ENCODE results near the gene CDC45. TPM values are rescaled to one million over a fixed set of nuclear protein-coding genes. Genes with fewer than 3 reads are reported as not detected.

CDC45 gene
- polyA plus RNA-seq, 1 donor: 7.4 TPM

DNA sequence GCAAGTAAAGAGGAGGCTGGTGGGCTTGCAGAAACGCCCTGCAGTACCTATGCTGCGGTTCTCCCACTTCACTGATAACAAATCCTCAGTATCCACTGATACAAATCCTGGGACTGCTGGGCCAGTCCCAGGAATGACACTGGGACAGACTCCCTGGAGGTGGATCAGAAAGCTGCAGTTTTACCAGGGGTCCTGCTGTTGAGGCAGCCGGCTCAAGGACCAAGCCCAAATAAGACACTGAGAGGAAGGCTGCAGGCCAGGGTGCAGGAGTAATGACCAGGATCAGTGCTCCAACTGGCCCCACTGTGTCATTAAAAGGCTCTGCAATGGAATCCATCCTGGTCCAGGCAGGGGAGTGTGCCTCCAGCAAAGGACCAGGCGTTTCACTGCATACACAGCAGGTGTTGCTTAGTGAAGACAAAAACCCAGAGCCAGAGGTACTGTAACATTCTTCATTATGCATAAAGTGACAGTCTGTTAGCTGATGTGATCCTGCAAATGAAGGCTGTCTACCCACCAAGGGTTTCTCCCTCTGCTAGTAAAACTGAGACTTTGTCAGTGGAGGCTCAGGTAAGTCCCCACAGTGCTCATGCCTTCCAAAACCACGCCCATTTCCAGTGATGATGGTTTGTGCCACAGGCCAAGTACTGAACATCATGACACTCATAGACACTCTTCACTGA is 30.8 kb upstream of the CDC45 start:
- DNase-seq: no peak

DNA sequence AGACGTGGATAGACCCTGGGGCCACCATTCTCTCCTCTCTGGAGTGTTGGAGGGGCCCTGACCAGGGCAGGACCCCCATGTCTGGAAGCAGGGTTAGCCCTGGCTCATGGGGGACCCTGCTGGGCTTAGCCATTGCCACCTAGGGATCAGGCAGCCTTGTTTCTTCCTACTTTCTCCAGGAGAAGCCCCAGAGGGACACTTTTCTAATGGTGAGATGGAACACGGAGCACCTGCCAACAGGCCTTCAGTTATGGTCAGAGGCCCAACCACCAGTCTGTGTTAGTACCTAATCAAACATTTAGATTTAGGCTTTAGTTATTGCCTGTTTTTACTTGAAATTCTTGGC is 30.3 kb upstream of the CDC45 start:
- no peak for DNase-seq

DNA sequence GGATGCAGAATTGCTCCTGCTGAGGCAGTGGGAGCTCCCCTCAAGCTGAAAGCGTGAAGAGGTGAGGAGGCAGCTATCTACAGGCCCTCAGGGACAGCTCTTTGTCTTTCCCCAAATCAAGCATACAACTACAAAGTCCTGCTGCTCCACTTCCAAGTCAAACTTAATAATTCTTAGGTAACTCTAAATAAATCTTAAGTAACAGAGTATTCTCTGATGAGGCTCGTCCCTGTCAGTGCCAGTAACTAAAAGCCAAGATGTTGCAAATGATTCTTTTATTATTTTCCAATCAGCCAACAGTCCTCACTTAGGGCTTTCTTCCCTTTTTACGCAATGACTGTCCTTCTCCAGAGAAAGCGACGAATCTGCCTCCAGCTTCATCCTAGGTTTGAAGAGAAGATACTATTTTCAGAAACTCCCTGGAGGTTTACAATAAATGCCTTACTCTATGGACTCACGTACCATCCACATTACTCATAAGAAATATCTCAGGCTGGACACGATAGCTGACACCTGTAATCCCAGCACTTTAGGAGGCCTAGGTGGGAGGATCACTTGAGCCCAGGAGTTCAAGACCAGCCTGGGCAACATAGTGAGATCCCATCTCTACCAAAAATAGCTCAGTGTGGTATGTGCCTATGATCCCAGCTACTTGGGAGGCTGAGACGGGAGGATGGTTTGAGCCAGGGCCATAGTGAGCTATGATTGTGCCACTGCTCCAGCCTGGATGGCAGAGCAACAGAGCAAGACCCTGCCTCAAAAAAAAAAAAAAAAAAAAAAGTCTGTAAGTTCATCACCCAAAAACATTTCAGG is 29.2 kb upstream of the CDC45 start:
- no peak for DNase-seq

GRCh38 chr22:19451570-19451969 is 28.1 kb upstream of the CDC45 start:
- no peak for DNase-seq

DNA sequence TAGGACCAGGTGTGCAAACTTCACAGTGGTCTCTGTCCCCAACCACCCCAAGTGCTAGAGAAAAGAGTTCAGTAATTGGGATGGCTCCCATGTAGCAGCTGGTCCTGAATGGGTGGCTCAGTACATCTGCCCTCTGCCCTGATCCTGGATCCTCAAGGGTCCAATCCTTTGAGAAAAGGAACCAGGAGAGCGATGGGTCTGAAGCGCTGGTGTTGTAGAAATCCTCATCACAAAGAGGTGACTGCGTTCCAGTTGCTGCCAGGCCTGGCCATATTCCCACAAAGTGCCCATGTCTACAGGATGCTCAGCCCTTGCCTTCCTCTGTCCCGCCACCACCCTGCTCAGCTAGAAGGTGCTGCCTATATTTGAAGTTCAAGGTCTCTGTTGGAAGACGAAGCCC is 26.0 kb upstream of the CDC45 start:
- no peak for DNase-seq

DNA sequence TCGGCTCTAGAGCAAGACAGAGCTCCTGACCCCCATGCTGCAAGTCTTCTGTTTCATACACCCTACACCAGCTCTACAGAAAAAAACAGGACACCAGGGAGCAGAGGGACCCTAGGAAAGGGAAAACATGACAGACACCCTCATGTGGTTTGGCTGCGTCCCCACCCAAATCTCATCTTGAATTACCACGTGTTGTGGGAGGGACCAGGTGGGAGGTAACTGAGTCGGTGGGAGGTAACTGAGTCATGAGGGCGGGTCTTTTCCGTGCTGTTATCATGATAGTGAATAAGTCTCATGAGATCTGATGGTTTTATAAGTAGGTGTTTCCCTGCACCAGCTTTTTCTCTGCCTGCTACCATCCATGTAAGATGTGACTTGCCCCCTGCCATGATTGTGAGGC is 25.6 kb upstream of the CDC45 start:
- DNase-seq: no peak

GRCh38 chr22:19455033-19455432 is 24.7 kb upstream of the CDC45 start:
- DNase-seq: no peak

DNA sequence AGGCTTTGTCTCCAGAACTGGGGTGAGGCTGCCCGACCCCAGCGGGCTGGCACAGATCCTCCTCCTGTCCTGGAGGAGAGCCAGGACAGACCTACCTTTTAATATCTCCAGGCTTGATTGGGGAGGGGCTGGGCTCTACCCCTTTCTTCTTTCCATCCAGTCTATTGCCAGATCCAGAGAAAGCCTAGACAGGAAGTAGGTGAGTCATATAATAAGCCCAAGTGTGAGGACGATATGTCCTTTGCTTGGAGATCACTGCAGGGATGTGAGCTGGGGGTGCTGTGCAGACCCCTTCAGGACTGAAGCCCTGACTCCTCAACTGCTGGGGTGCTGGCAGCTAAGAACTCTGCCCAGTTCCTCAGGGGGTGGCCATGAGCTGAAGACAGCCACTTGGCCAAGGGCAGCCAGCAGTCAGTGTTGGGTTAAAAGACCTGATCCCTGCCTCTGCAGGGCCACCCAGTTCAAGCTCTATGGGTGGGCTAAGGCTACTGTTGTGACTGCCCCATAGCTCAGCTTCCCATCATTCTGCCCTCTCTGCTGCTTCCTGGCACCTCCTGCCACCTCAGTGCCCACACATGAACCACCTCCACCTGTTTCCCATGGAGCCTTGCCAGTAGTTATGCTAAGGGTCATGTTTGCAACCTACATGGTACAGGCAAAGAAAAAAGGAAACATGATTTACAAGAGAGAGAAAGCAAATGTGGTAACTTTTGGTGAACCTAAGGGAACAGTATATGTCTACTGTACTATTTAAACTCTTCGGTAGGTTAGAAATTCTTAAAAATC is 23.9 kb upstream of the CDC45 start:
- DNase-seq: no peak

DNA sequence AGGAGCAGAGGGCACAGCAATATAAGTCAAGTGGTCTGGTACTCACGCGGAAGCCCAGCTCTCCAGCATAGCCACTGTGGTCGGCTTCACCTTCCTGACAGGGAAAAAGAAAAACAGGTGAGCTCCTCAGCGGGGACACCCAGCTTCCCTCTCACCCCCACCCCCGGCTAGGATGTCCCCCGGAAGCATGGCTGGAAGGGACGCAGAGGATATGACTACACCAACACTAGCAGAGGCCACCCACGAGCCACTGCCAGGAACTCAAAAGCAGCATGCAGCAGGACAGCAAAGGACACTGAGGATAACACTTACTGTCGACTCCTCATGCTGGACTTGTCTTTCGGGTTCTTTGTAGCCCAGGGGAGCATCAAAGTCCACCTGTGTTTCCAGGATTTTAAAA is 23.2 kb upstream of the CDC45 start:
- no peak for DNase-seq

- DNase-seq: no peak
Measured at GRCh38 chr22:19457828-19458428, 21.8 kb upstream of the CDC45 start.

- DNase-seq: no peak
Measured at GRCh38 chr22:19460036-19460435, 19.7 kb upstream of the CDC45 start.

DNA sequence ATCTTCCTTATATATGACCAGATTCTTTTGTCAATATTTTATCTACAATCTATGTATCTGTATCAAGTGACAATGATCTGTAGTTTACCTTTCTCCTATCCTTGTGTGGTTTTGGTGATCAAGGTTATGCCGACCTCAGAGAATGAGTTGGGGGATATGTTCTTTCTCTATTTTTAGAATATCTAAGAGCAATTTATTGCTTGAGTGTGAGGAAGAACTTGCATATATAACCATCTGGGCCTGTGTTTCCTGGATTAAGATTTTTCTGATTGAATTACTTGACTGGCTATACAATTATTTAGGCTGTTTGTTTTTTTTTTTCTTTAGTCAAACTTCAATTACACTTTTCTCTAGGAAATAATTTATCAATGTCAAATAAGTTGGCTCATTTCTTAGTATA is 18.2 kb upstream of the CDC45 start:
- no peak for DNase-seq

GRCh38 chr22:19463008-19463407 is 16.7 kb upstream of the CDC45 start:
- no peak for DNase-seq

DNA sequence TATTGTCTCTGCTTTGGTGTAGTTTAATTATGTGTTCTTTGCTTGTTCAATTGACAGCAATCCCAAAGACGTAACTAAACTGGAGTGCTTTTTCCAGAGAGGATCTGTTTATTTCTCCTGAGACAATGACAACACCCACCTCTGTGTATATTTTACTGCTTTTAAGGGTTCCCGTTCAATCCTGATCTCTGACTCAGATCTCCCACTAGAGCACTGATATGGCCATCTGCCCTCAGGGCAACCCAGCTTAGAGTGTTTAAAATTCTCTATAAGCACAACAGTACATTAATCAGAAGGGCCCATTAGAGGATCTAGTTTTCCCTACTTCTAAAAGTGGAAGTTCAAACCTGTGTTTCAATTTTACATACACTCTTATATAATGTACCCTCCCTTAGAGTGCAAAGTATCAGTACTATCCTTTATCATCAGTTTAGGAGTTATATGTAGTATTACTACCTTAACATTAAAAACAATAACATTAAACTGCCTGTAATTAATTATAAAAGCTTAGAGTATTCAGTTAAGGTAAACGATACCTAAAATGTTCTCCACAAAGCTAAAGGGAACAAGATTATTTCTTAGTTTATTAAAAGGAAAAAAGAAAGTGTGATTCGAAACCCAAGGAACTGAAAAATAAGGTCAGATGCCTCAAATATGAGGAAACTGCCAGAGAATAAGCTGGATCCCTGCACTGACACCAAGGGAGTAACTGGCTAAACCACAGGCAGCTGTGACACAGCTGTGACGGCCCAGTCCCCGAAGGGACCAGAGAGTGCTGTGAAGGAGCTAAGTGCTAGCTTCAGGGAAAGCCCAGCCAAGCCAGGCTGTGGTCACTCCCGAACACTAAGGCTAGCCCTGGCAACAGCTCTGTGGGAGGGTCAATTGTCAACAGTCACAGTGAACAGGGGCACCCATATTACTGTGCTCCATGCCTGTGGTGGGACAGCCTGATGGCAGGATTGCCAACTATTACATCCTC is 15.9 kb upstream of the CDC45 start:
- no peak for DNase-seq

- no peak for DNase-seq
Measured at GRCh38 chr22:19464546-19464945, 15.2 kb upstream of the CDC45 start.

DNA sequence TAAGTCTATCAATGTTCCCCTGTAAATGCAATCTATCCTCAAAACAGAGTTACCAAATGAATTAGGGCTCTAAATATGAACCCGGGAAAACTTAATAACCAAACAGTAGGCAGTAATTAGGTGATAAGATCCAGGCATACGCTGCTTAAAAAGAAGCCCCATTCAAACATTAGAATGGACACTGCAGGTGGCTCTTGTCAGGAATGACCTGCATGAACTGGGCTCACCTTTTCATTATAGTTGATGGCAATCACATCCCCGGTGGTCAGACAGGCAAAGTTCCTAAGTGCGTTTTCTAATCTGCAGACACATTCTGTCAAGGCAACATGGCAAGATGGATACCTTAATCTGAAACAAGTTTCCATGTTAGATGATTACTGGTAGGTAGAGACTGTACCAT is 14.7 kb upstream of the CDC45 start:
- DNase-seq: no peak

DNA sequence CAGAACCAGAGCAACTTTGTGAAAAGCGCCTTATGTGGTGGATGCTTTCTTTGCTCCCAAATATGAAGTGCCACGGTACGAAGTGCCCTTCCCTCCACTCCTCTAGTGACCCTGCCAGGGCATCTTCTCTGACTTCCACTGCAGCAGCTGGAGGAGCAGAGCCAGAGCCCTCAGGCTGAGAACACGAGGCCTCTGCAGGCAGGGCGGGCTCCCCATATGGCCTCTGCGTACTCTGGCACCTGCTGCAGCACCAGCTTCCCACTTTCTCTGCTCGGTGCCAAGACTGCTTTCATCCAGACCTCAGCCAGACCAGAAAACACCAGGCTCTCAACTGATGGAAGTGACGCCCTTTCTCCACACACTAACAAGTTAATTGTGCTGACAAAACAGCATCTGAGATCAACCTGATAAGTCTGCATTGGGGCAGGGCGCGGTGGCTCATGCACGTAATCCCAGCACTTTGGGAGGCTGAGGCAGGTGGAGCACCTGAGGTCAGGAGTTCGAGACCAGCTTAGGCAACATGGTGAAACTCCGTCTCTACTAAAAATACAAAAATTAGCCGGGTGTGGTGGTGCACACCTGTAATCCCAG is 13.5 kb upstream of the CDC45 start:
- DNase-seq: no peak

DNA sequence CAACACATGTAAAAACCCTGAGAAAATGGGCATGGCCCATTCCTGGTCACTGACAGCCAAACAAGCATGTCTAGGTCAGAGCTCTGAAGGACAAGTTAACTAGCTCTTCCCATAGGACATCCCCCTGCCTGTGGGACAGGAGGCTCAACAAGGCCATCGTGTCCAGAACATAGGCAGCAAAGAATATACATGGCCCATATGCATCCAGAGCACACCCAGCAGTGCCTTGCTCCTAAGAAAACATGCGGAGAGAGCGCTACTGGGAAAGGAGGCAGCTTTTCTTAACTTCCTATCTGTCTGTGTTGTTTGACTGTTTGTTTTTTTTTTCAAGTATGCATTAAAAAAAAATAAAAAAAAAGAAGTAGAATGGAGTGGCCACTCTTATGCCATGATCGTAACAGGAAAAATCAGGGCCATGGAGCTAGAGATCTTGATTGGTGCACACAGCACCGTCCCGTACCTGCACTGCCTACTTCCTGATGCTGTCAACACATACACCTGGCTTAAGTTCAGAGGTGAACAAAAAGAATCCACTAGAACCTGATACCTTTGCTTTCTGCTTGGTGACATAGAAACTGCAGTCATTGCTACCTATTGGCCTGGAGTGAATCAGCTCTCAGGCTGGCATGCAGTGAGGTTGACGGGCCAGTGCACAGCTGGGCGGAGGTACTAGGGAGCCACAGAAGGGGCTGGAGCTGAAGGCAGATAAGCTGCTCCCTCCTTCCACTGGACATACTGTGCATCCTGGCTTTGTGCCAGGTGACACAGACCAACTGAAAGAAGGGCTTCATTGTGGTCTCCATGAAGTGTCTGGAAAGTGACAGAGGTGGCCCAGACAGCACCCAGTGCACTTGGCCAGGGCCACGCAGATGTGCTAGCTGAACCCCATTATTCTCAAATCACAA is 12.6 kb upstream of the CDC45 start:
- DNase-seq: no peak

GRCh38 chr22:19467912-19468311 is 11.8 kb upstream of the CDC45 start:
- no peak for DNase-seq

- DNase-seq: no peak
Measured at GRCh38 chr22:19469421-19469820, 10.3 kb upstream of the CDC45 start.

All from hindlimb muscle (tissue), 1 donor.